NCI-H1436 (cell line): Measurements from ENCODE around the gene OR5AU1.
"Not testable (repeated sequence)": the region's sequence is repeated elsewhere in the genome, so short reads cannot be mapped to it uniquely, and the experiment has no call there.

Source experiments
- DNase-seq: peaks from one replicate; lab custom pipeline; 2025; lab: John Stamatoyannopoulos, UW

OR5AU1 gene

DNA sequence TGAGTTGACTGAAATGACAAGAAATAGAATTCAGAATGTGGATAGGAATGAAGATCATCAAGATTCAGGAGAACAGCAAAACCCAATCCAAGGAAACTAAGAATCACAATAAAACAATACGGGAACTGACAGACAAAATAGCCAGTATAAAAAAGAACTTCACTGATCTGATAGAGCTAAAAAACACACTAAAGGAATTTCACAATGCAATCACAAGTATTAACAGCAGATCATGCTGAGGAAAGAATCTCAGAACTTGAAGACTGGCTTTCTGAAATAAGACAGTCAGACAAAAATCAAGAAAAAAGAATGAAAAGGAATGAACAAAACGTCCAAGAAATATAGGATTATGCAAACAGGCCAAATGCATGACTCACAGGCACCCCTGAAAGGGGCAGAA, 15.3 kb upstream of the OR5AU1 start:
- DNase-seq, result no peak

DNA sequence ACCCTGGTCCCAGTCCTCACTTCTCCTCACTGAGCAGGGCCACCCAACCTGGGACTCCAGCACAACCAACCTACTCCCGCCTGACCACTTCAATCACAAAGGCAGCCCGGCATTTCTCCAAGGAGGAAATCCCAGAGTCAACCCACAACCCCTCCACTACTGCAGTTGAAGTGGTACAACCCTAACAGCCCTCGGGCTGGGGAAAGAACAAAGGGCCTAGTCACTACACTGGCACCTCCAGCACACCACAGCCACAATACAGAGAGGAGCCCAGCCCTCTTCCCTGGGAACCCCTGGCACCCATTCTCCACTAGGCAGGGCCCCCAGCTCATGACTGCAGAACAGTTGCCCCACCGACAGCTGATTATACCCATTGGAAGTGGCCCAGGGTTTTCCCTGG, 13.7 kb upstream of the OR5AU1 start:
- no peak for DNase-seq

DNA sequence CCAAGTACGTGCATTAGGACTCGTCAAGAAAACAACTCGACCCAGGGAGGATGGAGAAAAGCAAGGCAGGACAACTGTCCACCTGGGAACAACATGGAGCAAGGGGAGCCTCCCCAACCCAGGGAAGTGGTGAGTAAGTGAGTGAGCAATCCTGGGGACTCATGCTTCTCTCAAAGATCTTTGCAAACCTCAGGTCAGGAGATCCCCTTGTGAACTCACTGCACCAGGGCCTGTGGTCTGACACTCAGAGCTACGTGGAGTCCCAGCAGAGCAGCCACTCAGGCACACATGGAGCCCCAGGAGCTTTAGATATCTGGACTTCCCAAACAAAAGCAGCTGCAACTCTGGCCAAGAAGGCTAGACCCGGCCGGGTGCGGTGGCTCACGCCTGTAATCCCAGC, 12.2 kb upstream of the OR5AU1 start:
- DNase-seq, result no peak

DNA sequence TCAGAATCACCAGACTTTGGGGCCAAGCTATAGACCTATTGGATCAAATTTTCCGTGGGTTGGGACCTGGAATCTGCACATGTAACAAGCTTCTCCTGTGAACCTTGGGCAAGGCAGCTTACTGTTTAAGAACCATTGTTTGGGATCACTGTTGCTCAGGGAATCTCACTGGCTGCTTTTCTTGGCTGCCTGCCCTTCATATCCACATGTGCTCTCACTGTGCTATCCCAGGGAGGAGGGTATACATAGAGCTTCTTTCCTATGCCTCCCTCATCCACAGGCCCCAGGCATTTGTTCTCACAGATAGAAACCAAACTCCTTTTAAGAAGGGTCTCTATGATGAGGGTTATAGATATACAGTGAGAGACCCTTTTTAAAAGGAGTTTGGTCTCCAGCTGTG, 9.8 kb upstream of the OR5AU1 start:
- not testable (repeated sequence) for DNase-seq

DNA sequence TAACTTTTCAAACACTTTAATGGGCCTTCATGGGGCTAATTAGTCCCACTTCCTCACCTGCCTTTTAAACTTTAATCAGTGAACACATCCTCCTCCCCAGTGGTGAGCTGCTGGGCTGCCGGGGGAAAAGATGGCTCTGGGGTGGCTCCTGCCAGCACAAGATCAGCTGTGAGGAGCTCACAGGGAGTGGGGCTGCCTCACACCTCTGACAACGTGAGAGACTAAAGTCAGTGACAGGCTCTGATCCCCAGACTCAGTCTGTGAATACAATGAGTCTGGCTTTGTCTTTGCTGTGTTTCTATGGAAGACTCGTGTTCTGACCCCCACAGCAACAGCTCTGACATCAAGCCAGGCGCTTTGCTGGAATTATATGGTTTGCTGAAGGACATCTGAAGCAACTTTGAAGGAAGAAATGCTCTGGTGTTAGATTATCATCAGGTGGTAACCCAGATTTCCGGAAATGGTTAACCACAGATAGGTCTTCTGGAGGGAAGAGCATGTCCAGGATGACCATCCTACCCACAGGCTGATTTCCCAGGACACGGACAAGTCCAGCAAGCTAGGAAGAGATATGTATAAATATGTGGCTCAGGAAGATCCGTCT, 9.2 kb upstream of the OR5AU1 start:
- not testable (repeated sequence) for DNase-seq

DNA sequence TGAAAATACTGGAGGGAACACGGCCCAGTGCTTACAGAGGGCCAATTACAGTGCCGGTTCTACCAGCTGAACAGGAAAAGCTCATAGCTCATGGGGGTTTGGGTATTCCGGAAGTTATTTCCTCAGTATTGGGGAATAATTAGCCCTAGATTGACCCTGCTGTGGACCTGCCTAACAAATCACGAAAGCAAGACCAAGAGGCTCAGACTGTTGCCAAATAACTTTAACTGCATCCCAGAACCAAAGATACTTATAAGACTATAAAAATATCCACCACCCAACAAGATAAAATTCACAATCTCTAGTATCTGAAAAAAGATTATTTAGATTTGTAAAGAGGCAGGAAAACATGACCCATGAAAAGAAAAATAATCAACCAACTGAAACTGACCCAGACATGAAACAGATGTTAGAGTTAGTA, 8.0 kb upstream of the OR5AU1 start:
- no peak for DNase-seq

DNA sequence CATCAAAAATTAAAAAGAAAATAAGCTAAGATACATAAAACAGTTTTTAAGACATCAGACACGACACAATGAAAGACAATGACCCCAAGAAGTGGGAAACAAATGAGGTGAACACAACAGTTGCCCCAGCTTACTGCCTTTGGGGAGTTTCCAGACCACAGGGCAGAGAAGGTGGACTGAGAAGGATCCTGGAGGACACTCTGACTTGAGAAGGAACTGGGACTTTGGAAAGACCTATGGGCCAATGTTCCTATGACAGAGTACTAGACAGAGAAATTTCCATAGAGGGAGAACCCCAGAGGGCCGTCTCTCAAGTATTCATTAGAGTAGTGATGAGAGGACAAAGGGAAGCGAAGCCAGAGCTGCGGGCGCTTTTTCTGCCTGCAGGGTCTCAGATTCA, 6.2 kb upstream of the OR5AU1 start:
- DNase-seq, result no peak

DNA sequence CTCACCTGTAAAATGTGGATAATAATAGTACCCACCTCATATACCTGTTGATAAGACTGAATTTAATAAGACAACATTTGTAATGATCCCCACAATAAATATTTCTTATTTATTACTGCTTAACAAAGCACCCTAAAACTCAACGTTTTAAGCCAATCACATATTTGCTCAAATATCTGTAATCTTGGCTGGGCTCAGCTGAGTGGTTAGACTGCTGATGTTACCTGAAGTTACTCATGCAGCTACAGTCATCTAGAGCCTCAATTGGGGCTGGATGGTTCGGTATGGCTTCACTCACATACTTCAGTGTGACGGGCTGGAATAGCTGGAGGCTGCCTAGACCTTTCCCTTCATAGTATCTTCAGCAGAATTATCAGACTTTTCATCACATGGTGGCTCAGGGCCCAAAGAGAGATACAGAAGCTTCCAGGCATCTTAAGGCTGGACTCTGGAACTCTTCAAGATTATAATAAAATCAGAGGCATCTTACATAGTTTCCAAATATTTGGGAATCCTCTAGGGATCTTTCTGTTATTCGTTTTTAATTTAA, 4.3 kb upstream of the OR5AU1 start:
- no peak for DNase-seq

DNA sequence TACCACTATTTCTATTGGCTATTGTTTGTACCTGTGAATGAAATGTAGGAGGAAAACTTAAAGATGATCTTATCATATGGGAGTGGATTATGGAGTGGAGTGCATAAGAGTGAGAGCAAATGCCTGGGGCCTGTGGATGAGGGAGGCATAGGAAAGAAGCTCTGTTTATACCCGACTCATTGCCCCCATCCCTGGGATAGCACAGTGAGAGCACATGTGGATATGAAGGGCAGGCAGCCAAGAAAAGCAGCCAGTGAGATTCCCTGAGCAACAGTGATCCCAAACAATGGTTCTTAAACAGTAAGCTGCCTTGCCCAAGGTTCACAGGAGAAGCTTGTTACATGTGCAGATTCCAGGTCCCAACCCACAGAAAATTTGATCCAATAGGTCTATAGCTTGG, 2.3 kb upstream of the OR5AU1 start:
- DNase-seq, result not testable (repeated sequence)

DNA sequence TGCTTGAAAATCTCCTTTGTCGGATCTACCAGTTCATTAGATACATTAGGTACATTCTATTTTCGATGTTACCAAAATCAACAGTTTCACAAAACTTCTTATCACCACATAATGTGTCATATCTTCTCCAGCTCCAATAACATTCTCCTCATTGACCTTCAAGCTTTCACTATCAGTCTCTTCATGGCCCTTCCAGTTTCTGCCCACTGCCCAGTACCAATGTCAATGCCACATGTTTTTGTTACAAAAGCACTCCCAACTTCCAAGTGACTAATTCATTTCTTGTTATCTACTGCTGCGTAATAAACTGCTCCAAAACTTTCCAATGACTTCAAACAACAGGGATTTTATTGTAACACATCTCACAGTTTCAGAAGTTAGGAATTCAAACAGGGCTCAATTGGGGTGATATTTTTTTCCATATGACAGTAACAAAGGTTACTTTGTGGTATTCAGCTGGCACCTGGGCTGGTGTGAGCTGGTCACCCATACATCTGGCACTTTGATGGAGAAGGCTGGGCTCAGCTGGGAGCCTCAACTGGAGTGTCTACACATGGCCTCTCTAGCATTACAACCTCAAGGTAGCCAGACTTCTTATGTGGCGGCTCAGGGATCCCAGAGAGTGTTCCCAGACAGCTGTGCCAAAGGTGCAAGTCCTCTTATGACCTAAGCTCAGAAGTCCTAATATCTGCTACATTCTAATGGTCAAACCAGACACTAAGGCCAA, 6.1 kb downstream of the OR5AU1 start:
- DNase-seq, result no peak

DNA sequence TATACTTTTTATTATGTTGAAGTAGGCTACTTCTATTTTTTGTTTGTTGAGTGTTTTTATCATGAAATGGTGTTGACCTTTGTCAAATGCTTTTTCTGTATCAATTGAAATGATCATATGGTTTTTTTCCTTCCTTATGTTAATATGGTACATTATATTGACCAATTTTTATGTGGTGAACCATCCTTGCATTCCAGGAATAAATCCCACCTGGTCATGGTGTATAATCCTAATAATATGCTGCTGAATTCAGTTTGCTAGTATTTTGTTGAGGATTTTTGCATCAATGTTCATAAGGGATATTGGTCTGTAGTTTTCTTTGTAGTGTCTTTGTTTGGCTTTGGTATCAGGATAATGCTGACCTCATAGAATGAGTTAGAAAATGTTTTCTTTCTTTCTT, 10.4 kb downstream of the OR5AU1 start:
- DNase-seq, result no peak

DNA sequence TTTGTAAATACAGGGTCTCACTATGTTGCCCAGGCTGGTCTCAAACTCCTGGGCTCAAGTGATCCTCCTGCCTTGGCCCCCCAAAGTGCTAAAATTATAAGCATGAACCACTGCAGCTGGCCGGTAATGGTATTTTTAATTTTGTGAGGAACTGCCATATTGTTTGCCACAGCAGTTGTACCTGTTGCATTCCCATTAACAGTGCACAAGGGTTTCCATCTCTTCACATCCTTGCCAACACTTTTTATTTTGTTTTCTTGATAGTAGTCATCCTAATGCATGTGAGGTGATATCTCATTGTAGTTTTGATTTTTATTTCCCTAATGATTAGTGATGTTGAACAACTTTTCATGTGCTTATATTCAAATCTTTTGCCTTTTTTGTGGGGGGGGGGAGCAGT, 13.5 kb downstream of the OR5AU1 start:
- no peak for DNase-seq

DNA sequence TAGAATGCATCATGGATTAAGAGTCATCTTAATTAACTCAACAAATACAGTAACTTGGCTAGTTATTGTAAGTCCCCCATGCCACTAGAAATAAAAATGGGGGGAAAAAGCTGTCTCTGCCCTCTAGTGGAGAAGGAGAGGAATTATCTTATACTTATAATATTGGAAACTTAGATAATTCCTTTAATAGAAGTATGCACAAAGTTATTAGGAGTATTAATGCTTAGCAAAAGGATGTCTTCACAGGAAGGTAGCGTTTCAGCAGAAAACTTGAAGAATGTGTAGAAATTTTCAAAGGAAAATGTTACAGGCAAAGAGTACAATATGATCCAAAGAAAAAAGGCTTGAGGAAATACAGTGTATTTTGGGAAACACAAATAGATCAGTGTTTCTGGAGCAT, 19.8 kb downstream of the OR5AU1 start:
- peak; percentile 24 for DNase-seq

DNA sequence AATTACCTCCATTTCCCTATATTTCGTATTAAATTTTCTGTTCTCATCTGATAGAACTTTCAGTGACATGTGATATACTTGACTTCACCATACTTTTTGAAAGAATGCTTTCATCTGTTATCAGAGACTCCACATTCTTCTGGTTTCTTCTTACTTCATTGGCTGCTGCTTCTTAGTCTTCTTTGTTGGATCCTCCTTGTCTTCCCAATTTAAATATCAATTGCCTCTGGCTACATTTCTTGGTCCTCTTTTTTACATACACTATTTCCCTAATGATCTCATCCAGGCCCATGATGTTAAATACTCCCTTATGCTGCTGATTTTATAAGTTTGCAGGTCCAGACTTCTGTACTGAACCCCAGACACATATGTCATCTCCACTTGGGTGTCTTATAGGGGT, 22.0 kb downstream of the OR5AU1 start:
- DNase-seq, result no peak

DNA sequence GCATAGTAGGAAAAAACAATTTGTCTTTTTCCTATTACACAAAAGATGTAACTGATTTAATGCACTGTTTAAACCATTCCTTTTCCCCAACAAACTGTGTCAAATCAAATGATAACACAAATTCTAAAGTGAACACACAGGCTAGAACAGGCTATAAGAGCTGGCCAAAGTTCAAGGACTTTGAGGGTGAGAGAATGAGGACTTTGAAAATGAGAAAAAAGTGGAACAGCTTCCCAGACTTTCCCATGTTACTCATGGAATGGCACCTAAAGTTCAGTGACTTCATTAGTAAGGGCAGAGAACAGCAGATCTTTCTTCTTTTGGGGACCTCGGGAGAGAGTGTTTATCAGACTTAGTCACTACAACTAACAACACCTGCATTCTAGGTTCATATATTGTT, 32.4 kb downstream of the OR5AU1 start:
- no peak for DNase-seq

DNA sequence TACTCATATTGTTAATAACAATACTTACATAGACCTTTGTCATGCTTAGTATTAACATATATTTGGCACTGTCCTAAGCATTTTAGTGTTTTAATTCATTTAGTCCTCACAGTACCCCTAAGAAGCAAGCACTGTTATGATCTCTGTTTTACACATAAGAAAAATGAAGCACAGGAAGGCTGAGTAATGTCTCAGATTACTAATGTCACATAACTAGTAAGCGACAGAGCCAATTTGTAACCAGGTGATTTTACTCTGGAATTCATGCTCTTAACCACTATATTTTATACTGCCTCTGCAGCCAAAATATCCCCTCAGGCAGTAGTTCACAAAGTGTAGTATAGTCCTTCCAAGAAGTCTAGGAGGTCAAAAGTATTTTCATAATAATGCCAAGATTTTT, 34.7 kb downstream of the OR5AU1 start:
- no peak for DNase-seq

DNA sequence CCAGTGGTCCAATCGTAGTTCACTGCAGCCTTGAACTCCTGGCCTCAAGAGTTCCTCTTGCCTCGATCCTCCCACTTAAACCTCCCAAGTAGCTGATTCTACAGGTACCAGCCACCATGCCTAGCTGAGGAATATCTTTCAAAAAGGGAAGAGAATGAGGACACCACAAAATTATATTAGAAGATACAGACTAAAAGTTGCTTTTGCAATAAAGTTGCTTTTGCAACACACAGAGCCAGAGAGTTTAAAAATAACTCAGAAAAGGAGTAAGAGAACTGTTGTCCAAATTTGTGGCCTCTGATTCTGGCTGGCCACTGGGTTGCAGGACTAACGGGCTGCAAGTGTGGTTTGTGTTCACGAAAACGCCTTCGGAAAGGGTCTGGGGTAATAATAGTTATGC, 35.2 kb downstream of the OR5AU1 start:
- DNase-seq, result no peak

DNA sequence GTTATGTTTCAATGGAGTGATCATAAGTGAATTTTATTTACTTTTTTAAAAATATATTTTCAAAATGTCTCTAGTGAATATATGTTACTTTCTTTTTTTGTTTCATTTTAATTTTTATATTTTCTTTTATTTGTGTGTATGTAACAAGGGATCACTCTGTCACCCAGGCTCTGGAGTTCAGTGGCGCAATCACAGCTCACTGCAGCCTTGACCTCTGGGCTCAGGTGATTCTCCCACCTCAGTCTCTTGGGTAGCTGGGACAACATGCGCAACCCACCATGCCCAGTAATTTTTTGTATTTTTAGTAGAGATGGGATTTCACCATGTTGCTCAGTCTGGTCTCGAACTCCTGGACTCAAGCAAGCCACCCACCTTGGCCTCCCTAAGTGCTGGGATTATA, 36.9 kb downstream of the OR5AU1 start:
- no peak for DNase-seq

DNA sequence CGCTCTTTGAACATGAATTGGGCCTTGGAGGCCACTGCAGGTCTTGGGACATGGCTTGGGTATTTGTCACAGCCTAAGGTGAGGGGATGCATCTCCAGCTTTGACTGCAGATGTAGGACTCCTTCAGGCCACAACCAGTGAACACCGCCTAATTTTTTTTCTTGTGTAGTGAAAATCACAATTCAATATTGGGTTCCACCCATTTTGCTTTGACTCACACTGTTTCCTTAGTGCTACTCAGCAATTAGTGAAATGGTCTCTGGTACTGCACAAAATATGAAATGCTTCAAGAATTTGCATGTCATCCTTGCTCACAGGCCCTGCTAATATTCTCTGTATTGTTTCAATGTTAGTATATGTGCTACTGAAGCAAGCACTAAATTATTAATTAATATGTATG, 42.5 kb downstream of the OR5AU1 start:
- DNase-seq, result no peak

DNA sequence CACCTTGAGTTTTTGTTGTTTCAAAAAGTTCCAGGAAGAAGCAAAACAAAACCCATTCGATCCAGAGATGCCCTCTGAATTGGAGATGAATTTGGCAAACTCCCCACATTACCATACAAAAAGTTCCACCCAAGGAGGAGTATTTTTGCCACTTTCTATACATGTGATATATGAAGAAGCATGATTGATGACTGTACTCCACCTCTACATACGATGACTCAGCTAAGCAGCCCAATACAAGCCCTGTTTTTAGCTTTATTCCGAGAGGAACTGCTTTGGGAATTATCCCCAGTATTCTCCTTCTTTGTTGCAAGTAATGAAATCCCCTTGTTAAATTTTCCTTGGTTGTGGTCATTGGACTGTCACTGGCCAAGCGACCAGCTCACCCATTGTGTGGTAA, 43.6 kb downstream of the OR5AU1 start:
- no peak for DNase-seq

DNA sequence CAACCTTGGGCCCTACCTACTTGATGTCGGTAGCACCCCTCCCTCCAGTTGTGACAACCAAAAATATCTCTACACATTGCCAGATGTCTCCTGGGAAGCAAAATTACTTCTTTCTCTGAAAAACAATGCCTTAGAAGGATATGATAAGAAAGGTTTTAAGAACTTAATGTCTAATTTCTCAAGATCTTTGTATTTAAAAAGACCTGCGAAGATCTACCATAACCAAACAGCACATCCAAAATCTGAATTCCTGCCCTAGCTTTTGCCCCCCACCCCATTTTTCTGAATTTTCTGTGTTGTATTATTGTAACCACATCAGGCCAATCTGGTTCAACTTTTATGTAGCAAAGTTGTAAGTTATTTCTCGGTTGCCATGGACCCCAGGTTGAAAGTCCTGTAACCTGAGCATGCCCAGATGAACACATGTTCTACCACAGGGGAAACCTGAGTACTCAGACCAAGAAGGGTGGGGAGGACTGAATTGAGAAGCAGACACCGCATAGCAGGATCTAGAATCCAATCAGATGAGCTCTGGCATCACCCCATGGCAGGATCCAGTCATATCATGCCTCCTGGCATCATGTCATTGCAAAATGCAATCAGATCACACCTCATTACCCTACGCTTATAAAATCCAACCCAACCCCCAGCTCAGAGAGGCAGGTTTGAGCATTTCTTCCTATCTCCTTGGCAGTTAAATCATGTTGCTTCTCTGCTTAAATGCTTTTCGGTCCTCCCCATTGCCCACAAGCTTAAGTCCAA, 46.3 kb downstream of the OR5AU1 start:
- peak; percentile 67 for DNase-seq

DNA sequence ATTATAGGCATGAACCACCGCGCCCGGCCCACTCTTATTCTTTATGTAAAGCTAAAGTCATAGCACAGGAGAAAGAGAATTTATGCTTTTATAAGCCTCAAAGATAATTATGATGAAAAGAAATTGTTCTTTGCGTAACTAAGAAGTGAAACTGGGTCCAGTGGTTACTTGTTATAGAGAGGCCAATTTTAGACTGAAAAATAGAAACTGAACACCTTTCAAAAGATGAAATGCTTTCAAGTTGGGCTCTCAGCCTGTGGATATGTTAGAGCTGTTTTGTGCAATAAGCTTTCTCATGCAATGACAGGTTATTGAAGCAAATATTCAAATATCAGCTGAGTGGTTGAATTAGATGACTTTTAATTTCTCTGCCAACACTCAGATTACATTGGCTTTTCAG, 47.1 kb downstream of the OR5AU1 start:
- no peak for DNase-seq

DNA sequence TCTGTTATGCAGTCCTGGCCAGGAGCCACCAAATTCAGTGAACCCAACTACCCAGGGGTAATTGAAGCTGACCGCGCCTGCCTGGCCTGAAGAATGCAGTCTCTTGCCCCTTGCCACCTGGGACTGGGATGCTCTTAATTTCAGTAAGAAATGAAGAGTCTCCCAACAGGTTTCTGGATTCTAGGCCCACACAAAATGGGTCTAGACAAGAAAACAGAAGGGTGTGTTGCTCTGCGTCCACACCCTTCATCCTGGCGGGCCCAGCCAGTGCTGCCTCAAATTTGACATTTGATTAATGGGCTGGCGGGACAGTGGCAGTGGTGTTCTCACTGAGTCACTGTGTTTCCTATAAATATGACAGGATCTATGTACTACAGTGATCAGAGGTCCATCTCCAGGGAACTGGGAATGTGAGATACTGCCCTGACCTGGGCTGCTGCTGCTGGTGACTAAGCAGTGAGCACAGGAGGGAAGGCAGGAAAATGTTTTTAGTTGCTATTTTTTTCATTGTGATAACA, 48.5 kb downstream of the OR5AU1 start:
- no peak for DNase-seq
